ENCODE measurements around the gene APOL2. TPM values are rescaled to one million over a fixed set of nuclear protein-coding genes. Genes with fewer than 3 reads are reported as not detected.

The APOL2 gene, protein sequence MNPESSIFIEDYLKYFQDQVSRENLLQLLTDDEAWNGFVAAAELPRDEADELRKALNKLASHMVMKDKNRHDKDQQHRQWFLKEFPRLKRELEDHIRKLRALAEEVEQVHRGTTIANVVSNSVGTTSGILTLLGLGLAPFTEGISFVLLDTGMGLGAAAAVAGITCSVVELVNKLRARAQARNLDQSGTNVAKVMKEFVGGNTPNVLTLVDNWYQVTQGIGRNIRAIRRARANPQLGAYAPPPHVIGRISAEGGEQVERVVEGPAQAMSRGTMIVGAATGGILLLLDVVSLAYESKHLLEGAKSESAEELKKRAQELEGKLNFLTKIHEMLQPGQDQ
- total RNA-seq: 14.2 and 15.7 TPM in 2 replicates
- long read RNA-seq, transcript APOL2-202 (5 exons, 2,551 nt): major isoform, 19 of 20 reads
- long read RNA-seq, partial matches to known transcripts: 0 of 20 reads
- long read RNA-seq, other reads (novel, unspliced or antisense): 1 of 20 reads

DNA sequence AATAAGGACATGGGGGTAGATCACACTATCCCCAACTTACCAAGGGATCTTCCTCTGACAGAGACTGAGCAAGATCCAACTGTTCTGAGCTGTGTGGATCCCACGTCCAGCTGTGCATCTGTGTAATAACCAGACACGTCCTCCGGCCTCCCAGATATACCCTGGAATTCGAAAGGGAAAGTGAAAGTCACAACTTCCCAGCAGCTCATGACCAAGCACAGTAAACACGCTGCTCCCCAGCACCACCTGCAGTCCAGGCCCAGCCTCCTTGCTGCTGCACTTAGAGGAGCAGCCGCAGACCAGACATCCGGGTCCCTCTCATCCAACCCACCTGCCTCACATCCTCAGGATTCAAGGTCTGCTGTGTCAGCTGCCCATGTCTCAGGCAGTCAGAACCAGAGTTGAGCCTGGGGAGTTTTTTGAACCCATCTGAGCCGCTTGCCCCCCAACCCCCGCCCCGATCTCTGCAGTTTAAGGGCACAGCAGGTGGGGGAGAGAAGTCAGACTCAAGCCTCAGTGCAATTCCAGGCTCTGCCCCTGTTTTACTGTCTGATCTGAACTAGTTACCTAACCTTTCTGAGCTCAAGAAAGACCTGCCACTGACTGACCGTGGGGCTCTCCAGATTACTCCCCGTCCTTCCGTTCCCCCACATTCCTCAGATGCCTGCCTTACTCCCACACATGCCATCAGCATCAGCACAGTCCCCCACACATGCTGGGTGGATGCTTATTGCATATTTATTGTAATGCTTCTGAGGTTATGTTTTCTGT, at the start of gene APOL2:
APOL2 (minus strand) TSS at position 127 of the 771 bp plus-strand sequence. CDS start 6,365 bp downstream, outside the sequence.
- Mint-ChIP-seq H3K9me3 (peaks cover 7% of the 10 kb centered on the region), H3K27me3 (ENCODE audit: low read depth) (no peaks in the 10 kb centered on the region), H3K4me3 (peak within 1 kb of the TSS; percentile 97), H3K36me3 (ENCODE audit: low read depth) (peaks cover 8% of the 10 kb centered on the region), H3K27ac (ENCODE audit: unreplicated experiment) (peak within 1 kb of the TSS; percentile 97), H3K4me1 (peaks cover 22% of the 10 kb centered on the region)
- TF ChIP-seq, protein P1, sequence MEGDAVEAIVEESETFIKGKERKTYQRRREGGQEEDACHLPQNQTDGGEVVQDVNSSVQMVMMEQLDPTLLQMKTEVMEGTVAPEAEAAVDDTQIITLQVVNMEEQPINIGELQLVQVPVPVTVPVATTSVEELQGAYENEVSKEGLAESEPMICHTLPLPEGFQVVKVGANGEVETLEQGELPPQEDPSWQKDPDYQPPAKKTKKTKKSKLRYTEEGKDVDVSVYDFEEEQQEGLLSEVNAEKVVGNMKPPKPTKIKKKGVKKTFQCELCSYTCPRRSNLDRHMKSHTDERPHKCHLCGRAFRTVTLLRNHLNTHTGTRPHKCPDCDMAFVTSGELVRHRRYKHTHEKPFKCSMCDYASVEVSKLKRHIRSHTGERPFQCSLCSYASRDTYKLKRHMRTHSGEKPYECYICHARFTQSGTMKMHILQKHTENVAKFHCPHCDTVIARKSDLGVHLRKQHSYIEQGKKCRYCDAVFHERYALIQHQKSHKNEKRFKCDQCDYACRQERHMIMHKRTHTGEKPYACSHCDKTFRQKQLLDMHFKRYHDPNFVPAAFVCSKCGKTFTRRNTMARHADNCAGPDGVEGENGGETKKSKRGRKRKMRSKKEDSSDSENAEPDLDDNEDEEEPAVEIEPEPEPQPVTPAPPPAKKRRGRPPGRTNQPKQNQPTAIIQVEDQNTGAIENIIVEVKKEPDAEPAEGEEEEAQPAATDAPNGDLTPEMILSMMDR (conservative IDR thresholded peaks at IDR 0.05): peak; percentile 68
- DNase-seq (ENCODE audit: low read depth, low spot score): peak; percentile 71

DNA sequence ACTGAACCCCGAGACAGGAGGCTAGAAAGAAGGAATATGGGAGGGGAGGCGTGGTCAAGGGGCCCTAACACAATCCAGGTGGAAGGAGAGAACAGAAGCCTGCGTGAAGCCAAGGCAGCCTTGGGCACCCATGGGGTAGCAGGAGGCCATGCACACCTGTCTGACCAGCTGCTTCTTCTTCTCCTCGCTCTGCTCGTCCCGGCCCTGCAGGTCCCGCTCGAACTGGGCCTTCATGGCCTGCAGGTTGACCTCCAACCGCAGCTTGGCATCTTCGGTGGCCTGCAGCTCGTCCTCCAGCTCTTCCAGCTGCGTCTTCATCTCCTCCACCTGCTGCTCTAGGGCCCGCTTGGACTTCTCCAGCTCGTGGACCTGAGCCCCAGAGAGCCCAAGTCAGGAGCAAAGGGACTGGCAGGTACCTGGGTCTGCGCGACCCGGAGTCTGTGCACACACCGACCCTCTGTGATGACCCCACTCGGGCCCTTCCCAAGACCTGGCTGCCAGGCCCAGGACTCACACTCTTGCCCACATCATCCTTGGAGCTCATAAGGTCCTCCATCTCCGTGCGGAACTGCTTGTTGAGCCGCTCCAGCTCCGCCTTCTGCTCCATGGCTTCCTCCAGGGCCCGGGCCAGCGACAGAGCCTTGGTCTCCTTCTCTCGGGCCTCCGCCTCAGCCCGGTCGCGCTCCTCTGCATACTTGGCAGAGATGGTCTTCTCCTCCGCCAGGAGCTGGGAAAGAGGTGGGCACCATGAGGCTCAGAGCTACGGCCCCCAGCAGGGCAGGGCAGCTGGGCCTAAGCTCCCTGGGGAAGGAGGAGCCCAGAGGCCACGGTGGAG, 49.5 kb upstream of the APOL2 start:
- no peaks in the 10 kb centered on the region for H3K27me3 Mint-ChIP-seq (ENCODE audit: low read depth)
- H3K4me1 Mint-ChIP-seq: no peaks in the 10 kb centered on the region
- H3K36me3 Mint-ChIP-seq (ENCODE audit: low read depth): peaks cover 35% of the 10 kb centered on the region
- no peak overlapping the region for H3K4me3 Mint-ChIP-seq
- no peak overlapping the region for H3K27ac Mint-ChIP-seq (ENCODE audit: unreplicated experiment)
- TF ChIP-seq, protein P1 (conservative IDR thresholded peaks at IDR 0.05): no peak
- no peak for DNase-seq (ENCODE audit: low read depth, low spot score)
- H3K9me3 Mint-ChIP-seq: no peaks in the 10 kb centered on the region

DNA sequence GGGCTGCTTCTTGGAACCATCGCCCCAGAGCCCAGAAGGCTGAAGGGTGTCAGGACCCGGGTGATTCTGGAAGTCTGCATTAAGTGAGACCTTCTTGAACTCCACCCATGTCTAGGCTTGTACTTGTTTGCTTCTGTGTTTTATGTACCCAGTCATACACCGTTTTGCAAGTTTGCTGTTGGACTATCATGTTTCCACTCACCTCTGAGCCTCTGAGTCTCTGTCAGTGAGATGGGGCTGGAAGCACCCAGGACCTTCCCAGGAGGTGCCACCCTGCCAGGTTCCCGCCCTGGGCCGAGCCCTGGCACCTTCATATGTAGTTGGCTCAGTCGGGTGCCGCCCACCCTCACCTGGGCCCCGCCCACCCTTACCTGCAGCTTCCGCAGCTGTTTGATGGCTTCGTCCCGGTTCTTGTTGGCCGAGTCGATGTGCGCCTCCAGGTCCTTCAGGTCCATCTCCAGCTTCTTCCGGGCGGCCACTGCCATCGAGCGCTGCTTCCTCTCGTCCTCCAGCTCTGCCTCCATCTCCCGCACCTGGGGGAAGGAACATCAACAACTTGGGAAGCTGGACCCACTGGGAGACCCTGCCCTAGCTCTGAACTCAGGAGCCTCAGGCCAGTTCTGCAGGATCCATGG, 48.7 kb upstream of the APOL2 start:
- H3K36me3 Mint-ChIP-seq (ENCODE audit: low read depth): peaks cover 35% of the 10 kb centered on the region

DNA sequence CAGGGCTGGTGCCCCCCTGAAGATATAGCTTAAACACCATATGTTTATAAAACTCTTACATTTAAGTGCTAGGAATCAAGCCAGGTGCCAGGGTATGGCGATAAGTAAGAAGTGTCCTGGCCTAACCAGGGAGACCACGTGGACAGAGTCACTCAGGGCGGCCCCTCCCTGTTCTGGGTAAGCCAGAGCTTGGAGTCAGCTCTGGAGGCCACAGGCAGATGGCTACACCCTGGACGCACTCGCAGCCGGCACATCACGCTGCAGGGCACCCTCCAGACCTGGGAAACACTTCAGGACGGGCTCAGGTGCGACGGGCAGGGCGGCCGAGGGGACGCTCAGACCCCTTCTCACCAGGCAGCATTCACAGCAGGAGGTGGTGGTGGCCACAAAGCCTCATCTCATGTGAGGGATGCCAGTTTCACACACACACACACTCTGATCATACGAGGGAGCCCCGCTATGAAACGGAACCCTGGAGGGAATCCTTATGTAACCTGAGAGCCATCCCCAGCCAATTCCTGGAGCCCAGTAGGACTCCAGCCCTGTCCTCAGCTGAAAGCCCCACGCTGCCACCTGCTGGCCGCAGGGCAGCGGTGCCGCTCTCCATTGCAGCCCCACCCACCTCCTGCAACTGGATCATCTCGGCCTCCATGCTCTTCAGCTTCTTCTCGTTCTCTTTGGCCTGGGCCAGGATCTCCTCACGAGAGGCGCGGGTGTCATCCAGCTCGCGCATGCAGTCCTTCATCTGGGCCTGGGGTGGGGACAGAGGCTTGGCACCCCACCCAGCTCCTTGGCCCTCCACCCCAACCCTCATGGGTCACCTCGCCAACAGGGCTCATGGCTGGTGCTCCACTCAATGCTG, 47.0 kb upstream of the APOL2 start:
- H3K36me3 Mint-ChIP-seq (ENCODE audit: low read depth): peaks cover 22% of the 10 kb centered on the region
- no peak overlapping the region for H3K4me3 Mint-ChIP-seq
- no peak overlapping the region for H3K27ac Mint-ChIP-seq (ENCODE audit: unreplicated experiment)
- DNase-seq (ENCODE audit: low read depth, low spot score): peak; percentile 83
- H3K9me3 Mint-ChIP-seq: no peaks in the 10 kb centered on the region
- TF ChIP-seq, protein P1 (conservative IDR thresholded peaks at IDR 0.05): peak; percentile 94
- H3K27me3 Mint-ChIP-seq (ENCODE audit: low read depth): no peaks in the 10 kb centered on the region
- H3K4me1 Mint-ChIP-seq: no peaks in the 10 kb centered on the region

More for the DNA sequence above, 48.7 kb upstream of the APOL2 start:
- H3K4me3 Mint-ChIP-seq: no peak overlapping the region
- no peaks in the 10 kb centered on the region for H3K9me3 Mint-ChIP-seq
- DNase-seq (ENCODE audit: low read depth, low spot score): no peak
- TF ChIP-seq, protein P1 (conservative IDR thresholded peaks at IDR 0.05): no peak
- H3K27me3 Mint-ChIP-seq (ENCODE audit: low read depth): no peaks in the 10 kb centered on the region
- H3K27ac Mint-ChIP-seq (ENCODE audit: unreplicated experiment): no peak overlapping the region
- no peaks in the 10 kb centered on the region for H3K4me1 Mint-ChIP-seq
